ENCODE data around the gene GNL3.
"Not testable (repeated sequence)": the region's sequence is repeated elsewhere in the genome, so short reads cannot be mapped to it uniquely, and the experiment has no call there.

Gene GNL3

DNA sequence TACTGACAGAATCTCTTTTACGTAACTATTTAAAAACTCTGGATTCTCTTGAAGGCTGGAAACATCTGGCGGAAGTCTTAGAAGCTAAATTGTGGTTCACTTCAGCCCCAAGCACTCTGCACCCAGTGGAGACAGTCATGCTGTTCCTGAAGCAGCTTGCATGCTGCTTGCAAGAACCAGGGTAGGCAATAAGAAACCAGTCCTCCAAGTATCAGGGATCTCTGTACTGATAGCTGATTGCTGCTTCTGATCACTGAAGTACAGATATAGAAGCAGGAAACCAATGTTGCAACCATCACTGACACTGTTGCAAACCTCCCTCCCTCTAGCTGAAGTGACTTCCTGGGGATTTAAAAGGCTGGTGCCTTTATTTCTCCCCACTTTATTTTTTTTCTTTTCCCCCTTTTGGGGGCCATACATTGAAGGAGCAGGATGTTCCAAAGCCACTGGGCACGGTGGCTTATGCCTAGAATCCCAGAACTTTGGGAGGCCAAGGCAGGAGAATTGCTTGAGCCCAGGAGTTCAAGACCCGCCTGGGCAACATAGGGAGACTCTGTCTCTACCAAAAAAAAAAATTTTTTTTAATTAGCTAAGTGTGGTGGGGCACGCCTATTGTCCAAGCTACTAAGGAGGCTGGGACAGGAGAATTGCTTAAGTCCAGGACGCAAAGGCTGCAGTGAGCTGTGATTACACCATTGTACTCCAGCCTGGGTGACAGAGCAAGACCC lies 35.3 kb downstream of the GNL3 start:
- DNase-seq (ENCODE audit: low read depth) = no peak

DNA sequence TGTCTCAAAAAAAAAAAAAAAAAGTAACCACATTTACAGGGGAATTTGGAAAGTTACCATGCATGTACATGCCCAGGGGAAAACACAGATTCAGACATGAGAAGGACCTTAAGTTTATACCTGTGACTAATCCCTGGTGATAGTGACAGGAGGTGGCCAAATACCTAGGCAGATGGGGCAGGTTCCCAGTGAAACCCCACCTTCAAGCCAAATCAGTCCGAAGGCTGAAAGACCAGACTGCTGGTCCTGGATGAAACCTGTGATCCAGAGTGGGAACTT lies 35.8 kb downstream of the GNL3 start:
- DNase-seq (ENCODE audit: low read depth) = no peak

DNA sequence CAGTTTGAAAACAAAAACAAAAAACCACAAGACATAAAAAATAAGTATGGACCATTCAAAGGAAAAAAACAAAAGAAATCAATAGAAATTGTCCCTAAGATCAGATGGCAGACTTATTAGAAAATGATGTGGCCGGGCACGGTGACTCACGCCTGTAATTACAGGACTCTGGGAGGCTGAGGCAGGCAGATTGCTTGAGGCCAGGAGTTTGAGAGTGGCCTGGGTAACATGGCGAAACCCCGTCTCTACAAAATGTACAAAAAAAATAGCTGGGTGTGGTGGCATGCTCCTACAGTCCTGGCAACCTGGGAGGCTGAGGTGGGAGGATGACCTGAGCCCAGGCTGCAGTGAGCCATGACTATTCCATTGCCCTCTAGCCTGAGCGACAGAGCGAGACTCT lies 36.7 kb downstream of the GNL3 start:
- DNase-seq (ENCODE audit: low read depth) = no peak

DNA sequence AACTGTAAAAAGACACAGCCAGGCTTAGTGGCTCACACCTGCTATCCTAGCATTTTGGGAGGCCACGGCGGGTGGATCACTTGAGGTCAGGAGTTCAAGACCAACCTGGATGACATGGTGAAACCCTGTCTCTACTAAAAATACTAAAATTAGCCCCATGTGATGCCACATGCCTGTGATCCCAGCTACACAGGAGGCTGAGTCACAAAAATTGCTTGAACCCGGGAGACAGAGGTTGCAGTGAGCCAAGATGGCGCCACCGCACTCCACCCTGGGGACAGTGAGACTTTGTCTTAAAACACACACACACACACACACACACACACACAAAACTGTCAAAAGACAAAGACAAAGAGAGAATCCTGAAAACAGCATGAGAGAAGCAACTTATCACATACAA lies 38.1 kb downstream of the GNL3 start:
- DNase-seq (ENCODE audit: low read depth) = no peak

DNA sequence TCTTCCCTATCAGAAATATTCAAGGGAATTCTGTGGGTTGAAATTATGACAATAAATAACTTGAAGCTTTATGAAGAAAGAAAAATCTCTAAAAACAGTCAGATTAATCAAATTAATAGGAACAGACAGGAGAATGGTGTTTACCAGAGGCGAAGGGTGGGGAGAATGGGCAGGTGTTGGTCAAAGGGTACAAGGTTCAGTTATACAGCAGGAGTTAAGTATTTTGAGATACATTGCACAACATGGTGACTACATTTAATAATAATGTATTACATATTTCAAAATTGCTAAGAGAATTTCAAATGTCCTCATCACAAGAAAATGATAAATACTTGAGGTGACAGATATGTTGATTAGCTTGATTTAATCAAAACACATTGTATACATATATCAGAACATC lies 38.7 kb downstream of the GNL3 start:
- DNase-seq (ENCODE audit: low read depth) = no peak

DNA sequence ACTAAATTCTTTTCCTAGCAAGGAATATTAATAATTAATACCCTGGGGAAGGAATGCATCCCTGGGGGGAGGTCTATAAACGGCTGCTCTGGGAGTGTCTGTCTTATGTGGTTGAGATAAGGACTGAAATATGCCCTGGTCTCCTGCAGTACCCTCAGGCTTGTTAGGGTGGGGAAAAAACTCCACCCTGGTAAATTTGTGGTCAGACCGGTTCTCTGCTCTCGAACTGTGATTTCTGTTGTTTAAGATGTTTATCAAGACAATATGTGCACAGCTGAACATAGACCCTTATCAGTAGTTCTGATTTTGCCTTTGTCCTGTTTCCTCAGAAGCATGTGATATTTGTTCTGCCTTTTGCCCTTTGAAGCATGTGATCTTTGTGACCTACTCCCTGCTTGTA lies 42.9 kb downstream of the GNL3 start:
- not testable (repeated sequence) for DNase-seq (ENCODE audit: low read depth)

DNA sequence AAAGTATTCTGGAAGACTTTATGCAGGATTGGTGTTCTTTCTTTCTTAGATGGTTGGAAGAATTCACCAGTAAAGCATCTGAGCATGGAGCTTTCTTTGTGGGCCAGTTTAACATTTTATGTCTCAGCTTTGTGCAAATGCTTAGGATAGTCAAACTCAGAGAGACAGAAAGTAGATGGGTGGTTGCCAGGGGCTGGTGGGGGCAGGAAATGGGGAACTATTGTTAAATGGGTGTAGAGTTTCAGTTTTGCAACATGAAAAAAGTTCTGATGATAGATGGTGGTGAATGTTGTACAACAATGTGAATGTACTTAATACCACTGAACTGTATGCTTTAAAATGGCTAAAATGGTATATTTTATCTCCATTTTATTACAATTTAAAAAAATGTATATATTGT lies 44.8 kb downstream of the GNL3 start:
- DNase-seq (ENCODE audit: low read depth) = no peak

DNA sequence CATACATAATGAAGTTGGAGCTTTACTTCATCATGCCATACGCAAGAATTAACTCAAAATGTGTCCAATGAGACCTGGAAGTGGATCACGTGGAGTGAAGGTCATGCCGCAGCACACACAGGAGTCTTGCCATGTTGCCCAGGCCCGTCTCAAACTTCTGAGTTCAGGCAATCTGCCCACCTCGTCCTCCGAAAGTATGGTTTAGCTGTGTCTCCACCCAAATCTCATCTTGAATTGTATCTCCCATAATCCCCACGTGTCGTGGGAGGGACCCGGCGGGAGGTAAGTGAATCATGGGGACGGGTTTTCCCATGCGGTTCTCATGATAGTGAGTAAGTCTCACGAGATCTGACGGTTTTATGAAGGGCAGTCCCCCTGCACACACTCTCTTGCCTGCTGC lies 45.8 kb downstream of the GNL3 start:
- no peak for DNase-seq (ENCODE audit: low read depth)

DNA sequence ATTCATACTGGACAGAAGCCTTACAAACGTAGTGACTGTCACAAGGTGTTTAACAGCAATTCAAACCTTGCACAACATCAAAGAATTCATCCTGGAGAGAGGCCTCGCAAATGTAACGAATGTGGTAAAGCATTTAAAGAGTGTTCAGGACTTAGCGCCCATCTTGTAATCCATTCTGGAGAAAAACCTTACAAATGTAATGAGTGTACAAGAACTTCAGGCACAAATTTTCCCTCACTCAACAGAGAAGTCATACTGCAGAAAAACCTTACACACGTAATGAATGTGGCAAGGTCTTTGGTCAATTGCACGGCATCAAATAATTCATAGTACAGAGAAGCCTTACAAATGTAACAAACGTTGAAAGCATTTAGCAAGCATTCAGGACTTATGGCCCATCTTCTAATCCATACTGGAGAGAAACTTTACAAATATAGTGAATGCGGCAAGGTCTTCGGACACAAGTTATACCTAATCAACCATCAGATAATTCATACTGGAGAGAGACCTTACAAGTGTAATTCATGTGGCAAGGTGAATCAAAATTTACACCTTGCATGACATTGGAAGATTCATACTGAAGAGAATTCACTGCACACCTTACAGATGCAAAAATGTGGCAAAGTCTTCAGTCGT lies 47.5 kb downstream of the GNL3 start:
- DNase-seq (ENCODE audit: low read depth) = no peak

DNA sequence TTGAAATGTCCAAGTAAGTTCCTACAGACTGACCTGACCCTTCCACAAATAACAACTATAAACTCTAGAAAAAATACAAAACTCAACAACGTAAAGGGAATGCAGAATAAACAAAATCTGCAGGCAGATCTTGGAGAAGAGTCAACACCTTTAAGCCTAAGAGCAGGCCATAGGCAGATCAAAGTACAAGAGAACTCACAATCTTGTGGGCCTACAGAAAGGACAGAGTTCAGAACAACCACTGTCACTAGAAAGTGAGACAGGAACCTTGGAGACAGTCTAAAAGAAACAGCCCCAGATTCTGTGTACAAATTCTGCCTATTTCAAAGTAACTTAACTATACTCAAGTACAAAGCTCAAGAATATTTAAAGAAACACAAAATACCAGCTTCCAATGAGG lies 53.9 kb downstream of the GNL3 start:
- no peak for DNase-seq (ENCODE audit: low read depth)

DNA sequence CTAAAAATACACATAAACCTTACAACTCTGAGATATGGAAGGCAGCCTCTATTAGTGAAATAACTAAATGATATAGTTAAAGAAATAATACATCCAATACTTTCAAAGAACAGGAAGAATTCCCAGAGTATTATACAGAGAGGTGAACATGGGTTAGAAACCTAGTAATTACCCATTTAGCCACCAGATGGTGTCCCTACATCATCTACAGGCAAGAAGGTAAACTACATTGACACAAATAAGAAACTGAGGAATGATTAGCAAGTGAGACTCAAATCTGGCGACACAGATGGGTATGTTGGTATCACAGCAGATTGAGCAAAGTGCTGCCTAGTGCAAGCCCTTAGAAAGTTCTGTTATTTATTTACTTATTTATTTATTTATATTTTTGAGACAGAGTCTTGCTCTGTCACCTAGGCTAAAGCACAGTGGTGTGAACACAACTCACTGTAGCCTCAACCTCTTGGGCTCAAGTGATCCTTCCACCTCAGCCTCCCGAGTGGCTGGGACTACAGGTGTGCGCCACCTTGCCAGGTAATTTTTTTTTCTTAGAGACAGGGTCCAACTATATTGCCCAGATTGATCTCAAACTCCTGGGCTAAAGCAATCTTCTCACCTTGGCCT lies 56.7 kb downstream of the GNL3 start:
- DNase-seq (ENCODE audit: low read depth) = no peak

DNA sequence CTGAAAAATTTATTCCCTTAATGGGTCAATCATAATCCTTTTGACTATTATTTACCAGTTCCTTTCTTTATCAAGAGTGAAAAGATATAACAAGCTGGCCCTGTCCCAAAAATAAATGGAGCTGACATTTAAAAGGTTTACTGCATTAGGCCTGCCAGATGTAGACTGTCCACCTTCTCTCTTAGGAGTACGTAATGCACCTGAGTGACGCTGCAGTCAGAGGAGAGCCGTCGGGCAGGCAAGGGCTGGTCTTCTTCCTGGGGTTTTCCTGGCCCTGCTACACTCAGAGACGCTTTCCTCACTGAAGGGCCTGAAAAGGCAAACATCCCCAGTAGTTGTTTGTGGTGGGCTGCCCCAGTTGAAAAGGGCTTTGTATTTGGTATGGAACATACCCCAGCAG lies 57.3 kb downstream of the GNL3 start:
- DNase-seq (ENCODE audit: low read depth) = no peak

DNA sequence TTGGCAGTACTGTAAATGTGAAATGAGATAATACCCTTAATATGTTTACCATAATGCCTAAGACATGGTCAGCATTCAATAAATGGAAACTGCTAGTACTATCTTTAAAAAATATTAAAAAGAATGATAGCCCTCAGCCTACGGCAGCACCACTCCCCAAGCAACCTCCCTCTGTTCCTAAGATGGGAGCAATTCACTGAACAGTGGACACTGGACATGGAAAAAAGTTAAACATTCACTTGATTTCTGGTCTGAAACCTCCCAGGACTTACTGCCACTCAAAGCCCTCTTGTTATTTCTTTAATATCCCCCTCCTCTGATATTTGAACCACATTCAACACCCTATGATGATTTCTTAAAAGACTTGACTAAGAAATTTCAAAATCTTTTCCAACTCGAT lies 57.9 kb downstream of the GNL3 start:
- no peak for DNase-seq (ENCODE audit: low read depth)
